Measurements from ENCODE around the gene MTX2.

MTX2 gene

DNA sequence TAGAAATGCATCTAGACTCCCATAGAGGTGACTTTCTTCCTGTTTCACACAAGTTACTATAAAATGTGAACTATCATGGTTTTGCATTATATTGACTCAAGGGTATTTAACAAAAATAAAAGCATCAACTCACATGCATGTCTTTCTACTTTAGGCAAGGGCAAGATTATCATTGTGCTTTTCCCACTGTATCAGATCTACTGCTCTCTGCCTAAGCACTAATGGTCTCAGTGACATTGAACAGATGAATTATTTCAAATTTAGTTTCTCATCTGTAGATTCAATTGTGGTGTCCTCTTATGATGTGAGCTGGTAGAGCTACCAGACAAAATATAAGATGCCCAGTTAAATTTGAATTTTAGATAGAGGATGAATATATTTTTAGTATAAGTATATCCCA lies 113.9 kb downstream of the MTX2 start:
- DNase-seq: no peak

GRCh38 chr2:176383836-176384442 lies 114.7 kb downstream of the MTX2 start:
- no peak for DNase-seq

- DNase-seq: no peak
Measured at GRCh38 chr2:176385219-176385759, 116.0 kb downstream of the MTX2 start.

DNA sequence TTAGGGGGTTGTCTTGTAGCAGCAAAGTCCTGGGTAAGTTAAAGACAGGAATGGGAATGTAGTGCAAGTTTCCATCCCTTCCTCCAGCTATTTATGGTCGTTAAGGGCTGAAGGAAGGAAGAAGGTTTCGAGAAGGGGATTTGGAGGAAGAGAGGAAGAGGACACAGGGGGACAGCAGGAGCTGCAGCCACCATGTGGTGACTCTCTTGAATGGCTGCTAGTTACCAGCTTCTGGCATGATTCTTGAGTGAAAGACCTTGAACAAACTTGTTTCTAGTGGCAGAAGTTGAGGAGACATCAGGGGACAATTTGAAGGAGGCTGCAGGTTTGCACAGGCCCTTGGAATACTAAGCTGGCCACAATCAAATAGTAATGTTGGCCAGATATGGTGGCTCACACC lies 116.6 kb downstream of the MTX2 start:
- no peak for DNase-seq

All from NCI-H524 (cell line).